Mesenchymal stem cell (in vitro differentiated cells and primary cell): ENCODE measurements around the gene NID1.

Source experiments
- DNase-seq: peaks from one replicate; pipeline ENCODE4 v3.0.0-alpha.2; 2013
- H2AFZ ChIP-seq: one replicate; pipeline ENCODE4 v1.6.1; 2013; ENCODE audit warnings: low read depth, mild to moderate bottlenecking, control low read depth, inconsistent platforms, low read length, moderate library complexity
- H2AK5ac ChIP-seq: 2 replicates; pipeline ENCODE4 v1.6.1; 2013; ENCODE audit warnings: low read length, moderate library complexity, mild to moderate bottlenecking, inconsistent platforms; ENCODE audit not compliant: severe bottlenecking
- H2BK120ac ChIP-seq: one replicate; pipeline ENCODE4 v1.6.1; 2013; ENCODE audit warnings: low read depth, mild to moderate bottlenecking, inconsistent platforms, low read length, moderate library complexity
- H2BK12ac ChIP-seq, 2 experiments: one replicate each; pipeline ENCODE4 v1.6.1; 2013; ENCODE audit warnings: inconsistent platforms in 2 of 2, low read length in 2 of 2, mild to moderate bottlenecking in 2 of 2, moderate library complexity in 2 of 2, control low read depth in 1 of 2
- H2BK15ac ChIP-seq: one replicate; pipeline ENCODE4 v1.6.1; 2013; ENCODE audit warnings: mild to moderate bottlenecking, low read depth, inconsistent platforms; ENCODE audit not compliant: poor library complexity, severe bottlenecking
- H2BK5ac ChIP-seq: 2 replicates; pipeline ENCODE4 v1.6.1; 2013; ENCODE audit warnings: low read depth, mild to moderate bottlenecking, low read length, control low read depth, inconsistent platforms; ENCODE audit not compliant: poor library complexity, severe bottlenecking
- H3K14ac ChIP-seq, 2 experiments: one replicate each; pipeline ENCODE4 v1.6.1; 2013; ENCODE audit warnings: inconsistent platforms in 2 of 2, low read length in 2 of 2, control low read depth in 1 of 2, mild to moderate bottlenecking in 1 of 2, moderate library complexity in 1 of 2
- H3K18ac ChIP-seq, 2 experiments: one replicate each; pipeline ENCODE4 v1.6.1; 2013; ENCODE audit warnings: inconsistent platforms in 2 of 2, low read length in 2 of 2, control low read depth in 1 of 2, low read depth in 1 of 2, mild to moderate bottlenecking in 1 of 2
- H3K23ac ChIP-seq, 2 experiments: one replicate each; pipeline ENCODE4 v1.6.1; 2013; ENCODE audit warnings: inconsistent platforms in 2 of 2, low read length in 2 of 2, mild to moderate bottlenecking in 2 of 2, moderate library complexity in 2 of 2, control low read depth in 1 of 2
- H3K27ac ChIP-seq: 2 replicates; pipeline ENCODE4 v1.5.1; 2013; ENCODE audit warnings: mild to moderate bottlenecking, moderate library complexity, low read length, control low read depth, inconsistent platforms; ENCODE audit not compliant: poor library complexity, severe bottlenecking
- H3K27me3 ChIP-seq, 2 experiments: 2 replicates each; pipeline versions ENCODE4 v1.6.1 to v1.7.0; 2013; ENCODE audit warnings: low read length in 2 of 2, mild to moderate bottlenecking in 2 of 2, moderate library complexity in 2 of 2, control low read depth in 1 of 2, inconsistent platforms in 1 of 2; ENCODE audit not compliant: control insufficient read depth in 1 of 2, insufficient read depth in 1 of 2
- H3K36me3 ChIP-seq, 2 experiments: 2 replicates each; pipeline versions ENCODE4 v1.6.1 to v1.7.0; 2013; ENCODE audit warnings: low read length in 2 of 2, control low read depth in 1 of 2, inconsistent platforms in 1 of 2, low read depth in 1 of 2, mild to moderate bottlenecking in 1 of 2; ENCODE audit not compliant: insufficient read depth in 2 of 2, control insufficient read depth in 1 of 2
- H3K4ac ChIP-seq, 2 experiments: one replicate each; pipeline ENCODE4 v1.6.1; 2013; ENCODE audit warnings: inconsistent platforms in 2 of 2, low read length in 2 of 2, mild to moderate bottlenecking in 2 of 2, moderate library complexity in 2 of 2, control low read depth in 1 of 2, low read depth in 1 of 2
- H3K4me1 ChIP-seq: 2 replicates; pipeline ENCODE4 v1.6.1; 2013; ENCODE audit warnings: low read depth, low read length, control low read depth; ENCODE audit not compliant: control insufficient read depth, insufficient read depth
- H3K4me2 ChIP-seq: 2 replicates; pipeline ENCODE4 v1.6.1; 2013; ENCODE audit warnings: low read length, mild to moderate bottlenecking, inconsistent platforms; ENCODE audit not compliant: poor library complexity, severe bottlenecking
- H3K4me3 ChIP-seq, 2 experiments: 2 replicates each; pipeline versions ENCODE4 v1.5.1 to v1.7.0; 2013; ENCODE audit warnings: low read length in 2 of 2, mild to moderate bottlenecking in 2 of 2, control low read depth in 1 of 2, low read depth in 1 of 2; ENCODE audit not compliant: insufficient read depth in 1 of 2
- H3K79me1 ChIP-seq: replicated peaks from 2 replicates; pipeline ENCODE4 v1.6.1; 2013; ENCODE audit warnings: mild to moderate bottlenecking, control low read depth, low read length, inconsistent platforms; ENCODE audit not compliant: poor library complexity, severe bottlenecking
- H3K9ac ChIP-seq: 2 replicates; pipeline ENCODE4 v1.7.0; 2013; ENCODE audit warnings: mild to moderate bottlenecking, low read length, moderate library complexity
- H3K9me3 ChIP-seq: 2 replicates; pipeline ENCODE4 v1.7.0; 2013; ENCODE audit warnings: mild to moderate bottlenecking, low read length; ENCODE audit not compliant: control insufficient read depth
- H4K8ac ChIP-seq: one replicate; pipeline ENCODE4 v1.6.1; 2013; ENCODE audit warnings: inconsistent platforms, mild to moderate bottlenecking, low read length, moderate library complexity
- H4K91ac ChIP-seq: one replicate; pipeline ENCODE4 v1.6.1; 2013; ENCODE audit warnings: mild to moderate bottlenecking, low read length, inconsistent platforms
- WGBS: methylation state at CpG from one replicate; pipeline ENCODE4 v1.1.7; 2013; ENCODE audit warnings: mixed read lengths; 5-methylcytosine and 5-hydroxymethylcytosine counted together

Gene NID1

GRCh38 chr1:236084386-236084730, 19.5 kb upstream of the NID1 start:
- Histone ChIP-seq H3K4me3 (no peak overlapping the region), H2BK15ac (no peak overlapping the region), H4K91ac (no peak overlapping the region), H3K9ac (no peak overlapping the region), H3K27ac (no peak overlapping the region), H2AFZ (no peak overlapping the region), H3K18ac (no peak overlapping the region), H3K79me1 (no peaks in the 10 kb centered on the region), H3K4ac (no peak overlapping the region), H3K14ac (no peak overlapping the region), H2AK5ac (no peak overlapping the region), H2BK5ac (no peak overlapping the region), H3K4me1 (no peaks in the 10 kb centered on the region), H3K9me3 (no peaks in the 10 kb centered on the region), H2BK12ac (no peak overlapping the region), H2BK120ac (no peak overlapping the region), H3K36me3 (no peaks in the 10 kb centered on the region), H3K23ac (no peak overlapping the region), H3K27me3 (no peaks in the 10 kb centered on the region), H4K8ac (no peak overlapping the region), H3K4me2 (no peak overlapping the region)
- no peak for DNase-seq
- 92% methylated on average over 3 of the region's 3 CpGs for WGBS

GRCh38 chr1:236083650-236084385, 18.9 kb upstream of the NID1 start:
- no peak overlapping the region for H3K4me2 ChIP-seq
- H3K14ac ChIP-seq, result no peak overlapping the region
- no peaks in the 10 kb centered on the region for H3K36me3 ChIP-seq
- peak overlapping the region in 1 of 2 experiments; percentile 38 for H3K4me3 ChIP-seq
- no peak overlapping the region for H4K91ac ChIP-seq
- H3K27me3 ChIP-seq, result no peaks in the 10 kb centered on the region
- H2BK12ac ChIP-seq, result no peak overlapping the region
- no peaks in the 10 kb centered on the region for H3K9me3 ChIP-seq
- no peak overlapping the region for H2AFZ ChIP-seq
- H3K79me1 ChIP-seq, result no peaks in the 10 kb centered on the region
- H3K23ac ChIP-seq, result no peak overlapping the region
- H2BK5ac ChIP-seq, result no peak overlapping the region
- H3K27ac ChIP-seq, result no peak overlapping the region
- H3K9ac ChIP-seq, result peak overlapping the region; percentile 42
- no peak overlapping the region for H3K4ac ChIP-seq
- H2AK5ac ChIP-seq, result no peak overlapping the region
- no peaks in the 10 kb centered on the region for H3K4me1 ChIP-seq
- peak; percentile 83 for DNase-seq
- no peak overlapping the region for H2BK120ac ChIP-seq
- H4K8ac ChIP-seq, result no peak overlapping the region
- no peak overlapping the region for H2BK15ac ChIP-seq
- WGBS, result 62% methylated on average over 8 of the region's 8 CpGs
- H3K18ac ChIP-seq, result peak overlapping the region in 1 of 2 experiments; percentile 0

- no peak overlapping the region for H2BK15ac ChIP-seq
- H2BK12ac ChIP-seq, result no peak overlapping the region
- H4K91ac ChIP-seq, result no peak overlapping the region
- H3K9ac ChIP-seq, result no peak overlapping the region
- H3K27me3 ChIP-seq, result no peaks in the 10 kb centered on the region
- no peak overlapping the region for H3K18ac ChIP-seq
- H3K36me3 ChIP-seq, result no peaks in the 10 kb centered on the region
- H3K4me3 ChIP-seq, result no peak overlapping the region
- WGBS, result 88% methylated on average over 2 of the region's 4 CpGs
- H3K79me1 ChIP-seq, result no peaks in the 10 kb centered on the region
- no peak overlapping the region for H3K23ac ChIP-seq
- H3K4me1 ChIP-seq, result no peaks in the 10 kb centered on the region
- H3K4ac ChIP-seq, result no peak overlapping the region
- DNase-seq, result no peak
- H3K4me2 ChIP-seq, result no peak overlapping the region
- no peak overlapping the region for H2BK120ac ChIP-seq
- H3K9me3 ChIP-seq, result no peaks in the 10 kb centered on the region
- no peak overlapping the region for H2AFZ ChIP-seq
- H3K14ac ChIP-seq, result no peak overlapping the region
- no peak overlapping the region for H2BK5ac ChIP-seq
- no peak overlapping the region for H2AK5ac ChIP-seq
- no peak overlapping the region for H3K27ac ChIP-seq
- no peak overlapping the region for H4K8ac ChIP-seq
Observed at GRCh38 chr1:236082526-236082925, 17.6 kb upstream of the NID1 start.

- WGBS, result 88% methylated on average over 10 of the region's 10 CpGs
- no peaks in the 10 kb centered on the region for H3K4me1 ChIP-seq
- no peaks in the 10 kb centered on the region for H3K27me3 ChIP-seq
Observed at GRCh38 chr1:236081546-236082227, 16.8 kb upstream of the NID1 start.

More at GRCh38 chr1:236081546-236082227, 16.8 kb upstream of the NID1 start:
- Histone ChIP-seq H2AFZ (no peak overlapping the region), H3K36me3 (no peaks in the 10 kb centered on the region), H2BK15ac (peak overlapping the region; percentile 82), H3K4me3 (no peak overlapping the region), H4K91ac (no peak overlapping the region), H3K14ac (no peak overlapping the region), H3K27ac (no peak overlapping the region), H3K4me2 (no peak overlapping the region), H3K23ac (no peak overlapping the region), H3K18ac (no peak overlapping the region), H2AK5ac (no peak overlapping the region), H3K9ac (no peak overlapping the region), H2BK12ac (peak overlapping the region in 1 of 2 experiments; percentile 65), H4K8ac (no peak overlapping the region), H3K4ac (no peak overlapping the region), H2BK120ac (no peak overlapping the region), H3K9me3 (no peaks in the 10 kb centered on the region), H3K79me1 (no peaks in the 10 kb centered on the region), H2BK5ac (no peak overlapping the region)
- DNase-seq, result peak; percentile 9
